HEK293T (cell line): ENCODE results near the gene XAB2.

Source experiments
- CTCF ChIA-PET: fragments of 350-600 bp; formaldehyde crosslinking; extraction: SDS; loops from one replicate; lab custom pipeline; 2021; ENCODE audit warnings: antibody characterized with exemption, inconsistent platforms; lab: Yijun Ruan, JAX
- POLR2A ChIA-PET: fragments of 350-600 bp; formaldehyde crosslinking; extraction: SDS; loops from one replicate; lab custom pipeline; 2020; ENCODE audit warnings: antibody characterized with exemption, inconsistent platforms; lab: Yijun Ruan, JAX
- DNase-seq: peaks from one replicate; pipeline ENCODE4 v3.0.0; 2012; ENCODE audit warnings: mixed read lengths; ENCODE audit errors: extremely low spot score
- ARNT ChIP-seq: fragments of 450-650 bp; IDR thresholded peaks from 2 replicates; pipeline ENCODE4 v1.6.1; 2017; ENCODE audit warnings: mild to moderate bottlenecking
- BHLHE40 ChIP-seq: fragments of 450-650 bp; IDR thresholded peaks from 2 replicates; pipeline ENCODE4 v1.6.1; 2016; ENCODE audit warnings: mild to moderate bottlenecking, moderate library complexity, borderline replicate concordance
- CTBP1 ChIP-seq: fragments of 450-650 bp; IDR thresholded peaks from 2 replicates; pipeline ENCODE4 v1.6.1; 2016; ENCODE audit warnings: borderline replicate concordance
- ELF4 ChIP-seq: fragments of 450-650 bp; IDR thresholded peaks from 2 replicates; pipeline ENCODE4 v1.6.1; 2017; ENCODE audit warnings: antibody characterized with exemption
- FOXA1 ChIP-seq: fragments of 450-650 bp; IDR thresholded peaks from 2 replicates; pipeline ENCODE4 v1.6.1; 2016; ENCODE audit warnings: mild to moderate bottlenecking
- FOXK2 ChIP-seq: fragments of 450-650 bp; IDR thresholded peaks from 2 replicates; pipeline ENCODE4 v1.6.1; 2016; ENCODE audit warnings: mild to moderate bottlenecking
- FOXM1 ChIP-seq: fragments of 450-650 bp; IDR thresholded peaks from 2 replicates; pipeline ENCODE4 v1.6.1; 2017; ENCODE audit warnings: mild to moderate bottlenecking, borderline replicate concordance
- HDGF ChIP-seq: fragments of 450-650 bp; IDR thresholded peaks from 2 replicates; pipeline ENCODE4 v1.6.1; 2017; ENCODE audit warnings: antibody characterized with exemption, borderline replicate concordance
- L3MBTL2 ChIP-seq: fragments of 450-650 bp; conservative IDR thresholded peaks from 2 replicates; pipeline ENCODE4 v1.6.1; 2016; ENCODE audit warnings: mild to moderate bottlenecking
- LEF1 ChIP-seq: fragments of 450-650 bp; IDR thresholded peaks from 2 replicates; pipeline ENCODE4 v1.6.1; 2017; ENCODE audit warnings: mild to moderate bottlenecking, borderline replicate concordance
- NFRKB ChIP-seq: fragments of 450-650 bp; IDR thresholded peaks from 2 replicates; pipeline ENCODE4 v1.6.1; 2016; ENCODE audit warnings: mild to moderate bottlenecking, moderate library complexity
- PKNOX1 ChIP-seq: fragments of 450-650 bp; IDR thresholded peaks from 2 replicates; pipeline ENCODE4 v1.6.1; 2016
- SP1 ChIP-seq: fragments of 450-650 bp; IDR thresholded peaks from 2 replicates; pipeline ENCODE4 v1.6.1; 2017
- SUZ12 ChIP-seq: fragments of 450-650 bp; IDR thresholded peaks from 2 replicates; pipeline ENCODE4 v1.6.1; 2016; ENCODE audit warnings: mild to moderate bottlenecking
- TARDBP ChIP-seq: fragments of 450-650 bp; IDR thresholded peaks from 2 replicates; pipeline ENCODE4 v1.6.1; 2016
- ZNF384 ChIP-seq: fragments of 450-650 bp; IDR thresholded peaks from 2 replicates; pipeline ENCODE4 v1.6.1; 2016

The XAB2 gene

GRCh38 chr19:7618348-7618747 is 11.0 kb downstream of the XAB2 start:
- CTCF ChIA-PET, result no interaction called here
- POLR2A ChIA-PET, result interaction anchor here (0.9 to 2.2 kb wide), 2 partner anchors 9 to 11 kb away, joined by 3 to 8 read pairs; partner anchors contain the start of genes PET100 and XAB2
- TF ChIP-seq ARNT, result no peak
- TF ChIP-seq ELF4, result no peak
- no peak for TF ChIP-seq HDGF
- TF ChIP-seq NFRKB, result no peak
- no peak for TF ChIP-seq TARDBP
- TF ChIP-seq SP1, result no peak
- no peak for TF ChIP-seq ZNF384
- TF ChIP-seq PKNOX1, result no peak
- no peak for DNase-seq

GRCh38 chr19:7617735-7618134 is 11.6 kb downstream of the XAB2 start:
- DNase-seq, result no peak
- POLR2A ChIA-PET, result interaction anchor here (0.9 to 2.2 kb wide), 2 partner anchors 9 to 12 kb away, joined by 3 to 8 read pairs; partner anchors contain the start of genes PET100 and XAB2
- CTCF ChIA-PET, result no interaction called here
- TF ChIP-seq CTBP1 (no peak), ARNT (no peak), NFRKB (no peak), ELF4 (no peak), BHLHE40 (no peak), PKNOX1 (no peak), FOXA1 (no peak), ZNF384 (no peak), FOXM1 (no peak), LEF1 (no peak), FOXK2 (no peak), TARDBP (no peak), SP1 (no peak), HDGF (no peak), L3MBTL2 (no peak)

- TF ChIP-seq HDGF (no peak), SUZ12 (no peak), FOXM1 (no peak), FOXA1 (no peak)
- no peak for DNase-seq
- ChIA-PET POLR2A (interaction anchor here (2.2 kb wide), 1 partner anchor 12 kb away, joined by 8 read pairs; the partner anchor contains the start of genes PET100 and XAB2), CTCF (no interaction called here)
Measured at GRCh38 chr19:7617172-7617571, 12.2 kb downstream of the XAB2 start.

GRCh38 chr19:7614859-7615741 is 14.2 kb downstream of the XAB2 start:
- TF ChIP-seq FOXM1 (no peak), LEF1 (no peak), NFRKB (no peak), SP1 (no peak), ZNF384 (no peak), BHLHE40 (no peak), SUZ12 (no peak), TARDBP (no peak), CTBP1 (no peak), FOXK2 (no peak), FOXA1 (no peak), PKNOX1 (no peak), L3MBTL2 (no peak)
- DNase-seq, result no peak
- POLR2A ChIA-PET, result no interaction called here
- CTCF ChIA-PET, result no interaction called here

GRCh38 chr19:7612282-7613274 is 16.8 kb downstream of the XAB2 start:
- TF ChIP-seq LEF1, result no peak
- TF ChIP-seq FOXK2, result no peak
- TF ChIP-seq L3MBTL2, result no peak
- TF ChIP-seq BHLHE40, result no peak
- no peak for DNase-seq
- CTCF ChIA-PET, result no interaction called here
- POLR2A ChIA-PET, result no interaction called here
